ENCODE measurements around the gene NADK2. TPM values are rescaled to one million over a fixed set of nuclear protein-coding genes. Genes with fewer than 3 reads are reported as not detected.

The NADK2 gene
- total RNA-seq, 1 donor: 13.2 TPM

GRCh38 chr5:36250427-36250826, 8.7 kb upstream of the NADK2 start:
- no peak for DNase-seq (ENCODE audit: low read depth in 2 of 3, low spot score in 2 of 3)

- no peak for DNase-seq (ENCODE audit: low read depth in 2 of 3, low spot score in 2 of 3)
Observed at GRCh38 chr5:36246036-36246800, 4.5 kb upstream of the NADK2 start.

- DNase-seq (ENCODE audit: low read depth in 2 of 3, low spot score in 2 of 3): no peak
Observed at GRCh38 chr5:36244076-36244475, 2.4 kb upstream of the NADK2 start.

- no peak for DNase-seq (ENCODE audit: low read depth in 2 of 3, low spot score in 2 of 3)
Observed at GRCh38 chr5:36243653-36244052, 1.9 kb upstream of the NADK2 start.

- no peak for DNase-seq (ENCODE audit: low read depth in 2 of 3, low spot score in 2 of 3)
Observed at GRCh38 chr5:36242534-36243485, 1.1 kb upstream of the NADK2 start.

- DNase-seq (ENCODE audit: low read depth in 2 of 3, low spot score in 2 of 3): peak; percentile 38 to 56 (median 54)
Observed at GRCh38 chr5:36240779-36241630, 720 bp downstream of the NADK2 start.

GRCh38 chr5:36239370-36240293, 2.1 kb downstream of the NADK2 start:
- DNase-seq (ENCODE audit: low read depth in 2 of 3, low spot score in 2 of 3): no peak

- no peak for DNase-seq (ENCODE audit: low read depth in 2 of 3, low spot score in 2 of 3)
Observed at GRCh38 chr5:36238502-36239295, 3.0 kb downstream of the NADK2 start.

- peak in 1 of 3 donors; percentile 26 for DNase-seq (ENCODE audit: low read depth in 2 of 3, low spot score in 2 of 3)
Observed at GRCh38 chr5:36237751-36238150, 4.0 kb downstream of the NADK2 start.

- no peak for DNase-seq (ENCODE audit: low read depth in 2 of 3, low spot score in 2 of 3)
Observed at GRCh38 chr5:36236801-36237200, 4.9 kb downstream of the NADK2 start.

- no peak for DNase-seq (ENCODE audit: low read depth in 2 of 3, low spot score in 2 of 3)
Observed at GRCh38 chr5:36232533-36232932, 9.2 kb downstream of the NADK2 start.

GRCh38 chr5:36230151-36230790, 11.5 kb downstream of the NADK2 start:
- no peak for DNase-seq (ENCODE audit: low read depth in 2 of 3, low spot score in 2 of 3)

- DNase-seq (ENCODE audit: low read depth in 2 of 3, low spot score in 2 of 3): no peak
Observed at GRCh38 chr5:36228505-36228904, 13.2 kb downstream of the NADK2 start.

- DNase-seq (ENCODE audit: low read depth in 2 of 3, low spot score in 2 of 3): no peak
Observed at GRCh38 chr5:36227046-36227445, 14.7 kb downstream of the NADK2 start.

GRCh38 chr5:36222620-36223019, 19.1 kb downstream of the NADK2 start:
- DNase-seq (ENCODE audit: low read depth in 2 of 3, low spot score in 2 of 3): no peak

- DNase-seq (ENCODE audit: low read depth in 2 of 3, low spot score in 2 of 3): no peak
Observed at GRCh38 chr5:36217988-36218387, 23.7 kb downstream of the NADK2 start.

GRCh38 chr5:36217567-36217966, 24.2 kb downstream of the NADK2 start:
- DNase-seq (ENCODE audit: low read depth in 2 of 3, low spot score in 2 of 3): no peak

GRCh38 chr5:36215910-36216309, 25.8 kb downstream of the NADK2 start:
- no peak for DNase-seq (ENCODE audit: low read depth in 2 of 3, low spot score in 2 of 3)

All from hematopoietic multipotent progenitor cell (in vitro differentiated cells).